ENCODE measurements around the gene PRKRA.
"Not testable (repeated sequence)": the region's sequence is repeated elsewhere in the genome, so short reads cannot be mapped to it uniquely, and the experiment has no call there.

PRKRA gene

GRCh38 chr2:178417916-178418315 lies 33.1 kb downstream of the PRKRA start:
- no peaks in the 10 kb centered on the region for H3K9me3 ChIP-seq (ENCODE audit: control insufficient read depth, low read length)
- H3K27ac ChIP-seq (ENCODE audit: insufficient read depth, low read depth, low read length, poor library complexity, severe bottlenecking), result no peak overlapping the region
- H3K4me3 ChIP-seq (ENCODE audit: insufficient read depth, low read depth, low read length), result no peak overlapping the region
- H3K4me1 ChIP-seq (ENCODE audit: control insufficient read depth, insufficient read depth, low read length), result no peaks in the 10 kb centered on the region
- no peaks in the 10 kb centered on the region for H3K36me3 ChIP-seq (ENCODE audit: control insufficient read depth, insufficient read depth, low read length)
- 91 to 93% methylated on average over 3 of the region's 3 CpGs for WGBS, 2 experiments
- H3K27me3 ChIP-seq (ENCODE audit: control insufficient read depth, insufficient read depth, low read length, poor library complexity, severe bottlenecking), result no peaks in the 10 kb centered on the region

GRCh38 chr2:178415979-178416378 lies 35.0 kb downstream of the PRKRA start:
- no peak overlapping the region for H3K4me3 ChIP-seq (ENCODE audit: insufficient read depth, low read depth, low read length)

GRCh38 chr2:178414266-178415247 lies 36.4 kb downstream of the PRKRA start:
- H3K27ac ChIP-seq (ENCODE audit: insufficient read depth, low read depth, low read length, poor library complexity, severe bottlenecking), result peak overlapping the region; percentile 94
- no peaks in the 10 kb centered on the region for H3K4me1 ChIP-seq (ENCODE audit: control insufficient read depth, insufficient read depth, low read length)
- peak overlapping the region; percentile 67 for H3K4me3 ChIP-seq (ENCODE audit: insufficient read depth, low read depth, low read length)
- no peaks in the 10 kb centered on the region for H3K9me3 ChIP-seq (ENCODE audit: control insufficient read depth, low read length)
- H3K36me3 ChIP-seq (ENCODE audit: control insufficient read depth, insufficient read depth, low read length), result no peaks in the 10 kb centered on the region
- H3K27me3 ChIP-seq (ENCODE audit: control insufficient read depth, insufficient read depth, low read length, poor library complexity, severe bottlenecking), result no peaks in the 10 kb centered on the region
- 23 to 25% methylated on average over 20 to 21 of the region's 21 CpGs for WGBS, 2 experiments

More at GRCh38 chr2:178415979-178416378, 35.0 kb downstream of the PRKRA start:
- Histone ChIP-seq H3K27ac (ENCODE audit: insufficient read depth, low read depth, low read length, poor library complexity, severe bottlenecking) (no peak overlapping the region), H3K4me1 (ENCODE audit: control insufficient read depth, insufficient read depth, low read length) (no peaks in the 10 kb centered on the region), H3K27me3 (ENCODE audit: control insufficient read depth, insufficient read depth, low read length, poor library complexity, severe bottlenecking) (no peaks in the 10 kb centered on the region), H3K9me3 (ENCODE audit: control insufficient read depth, low read length) (no peaks in the 10 kb centered on the region), H3K36me3 (ENCODE audit: control insufficient read depth, insufficient read depth, low read length) (no peaks in the 10 kb centered on the region)

- no peaks in the 10 kb centered on the region for H3K36me3 ChIP-seq (ENCODE audit: control insufficient read depth, insufficient read depth, low read length)
- peak overlapping the region; percentile 94 for H3K27ac ChIP-seq (ENCODE audit: insufficient read depth, low read depth, low read length, poor library complexity, severe bottlenecking)
- peak overlapping the region; percentile 67 for H3K4me3 ChIP-seq (ENCODE audit: insufficient read depth, low read depth, low read length)
- 0 to 1% methylated on average over 45 of the region's 45 CpGs for WGBS, 2 experiments
- H3K27me3 ChIP-seq (ENCODE audit: control insufficient read depth, insufficient read depth, low read length, poor library complexity, severe bottlenecking), result no peaks in the 10 kb centered on the region
- no peaks in the 10 kb centered on the region for H3K9me3 ChIP-seq (ENCODE audit: control insufficient read depth, low read length)
- no peaks in the 10 kb centered on the region for H3K4me1 ChIP-seq (ENCODE audit: control insufficient read depth, insufficient read depth, low read length)
Observed at GRCh38 chr2:178413472-178414265, 37.3 kb downstream of the PRKRA start.

GRCh38 chr2:178412453-178412852 lies 38.5 kb downstream of the PRKRA start:
- not testable (repeated sequence) for H3K9me3 ChIP-seq (ENCODE audit: control insufficient read depth, low read length); H3K36me3 ChIP-seq (ENCODE audit: control insufficient read depth, insufficient read depth, low read length); H3K4me3 ChIP-seq (ENCODE audit: insufficient read depth, low read depth, low read length); H3K27me3 ChIP-seq (ENCODE audit: control insufficient read depth, insufficient read depth, low read length, poor library complexity, severe bottlenecking); H3K27ac ChIP-seq (ENCODE audit: insufficient read depth, low read depth, low read length, poor library complexity, severe bottlenecking); H3K4me1 ChIP-seq (ENCODE audit: control insufficient read depth, insufficient read depth, low read length)
- WGBS, 2 experiments, result 84 to 93% methylated on average over 8 of the region's 8 CpGs

GRCh38 chr2:178412047-178412446 lies 38.9 kb downstream of the PRKRA start:
- H3K36me3 ChIP-seq (ENCODE audit: control insufficient read depth, insufficient read depth, low read length), result no peaks in the 10 kb centered on the region
- H3K27me3 ChIP-seq (ENCODE audit: control insufficient read depth, insufficient read depth, low read length, poor library complexity, severe bottlenecking), result no peaks in the 10 kb centered on the region
- no peaks in the 10 kb centered on the region for H3K4me1 ChIP-seq (ENCODE audit: control insufficient read depth, insufficient read depth, low read length)
- H3K9me3 ChIP-seq (ENCODE audit: control insufficient read depth, low read length), result no peaks in the 10 kb centered on the region
- no peak overlapping the region for H3K27ac ChIP-seq (ENCODE audit: insufficient read depth, low read depth, low read length, poor library complexity, severe bottlenecking)
- 66 to 80% methylated on average over 3 of the region's 3 CpGs for WGBS, 2 experiments
- no peak overlapping the region for H3K4me3 ChIP-seq (ENCODE audit: insufficient read depth, low read depth, low read length)

GRCh38 chr2:178409261-178409660 lies 41.7 kb downstream of the PRKRA start:
- no peak overlapping the region for H3K27ac ChIP-seq (ENCODE audit: insufficient read depth, low read depth, low read length, poor library complexity, severe bottlenecking)
- no peaks in the 10 kb centered on the region for H3K4me1 ChIP-seq (ENCODE audit: control insufficient read depth, insufficient read depth, low read length)
- no peaks in the 10 kb centered on the region for H3K36me3 ChIP-seq (ENCODE audit: control insufficient read depth, insufficient read depth, low read length)
- no peaks in the 10 kb centered on the region for H3K9me3 ChIP-seq (ENCODE audit: control insufficient read depth, low read length)
- 88 to 92% methylated on average over 2 to 5 of the region's 5 CpGs for WGBS, 2 experiments
- no peaks in the 10 kb centered on the region for H3K27me3 ChIP-seq (ENCODE audit: control insufficient read depth, insufficient read depth, low read length, poor library complexity, severe bottlenecking)
- no peak overlapping the region for H3K4me3 ChIP-seq (ENCODE audit: insufficient read depth, low read depth, low read length)

GRCh38 chr2:178404368-178404767 lies 46.6 kb downstream of the PRKRA start:
- Histone ChIP-seq H3K27ac (ENCODE audit: insufficient read depth, low read depth, low read length, poor library complexity, severe bottlenecking) (no peak overlapping the region), H3K36me3 (ENCODE audit: control insufficient read depth, insufficient read depth, low read length) (no peaks in the 10 kb centered on the region)
- 86 to 90% methylated on average over 4 of the region's 4 CpGs for WGBS, 2 experiments

GRCh38 chr2:178403671-178404306 lies 47.2 kb downstream of the PRKRA start:
- no peaks in the 10 kb centered on the region for H3K9me3 ChIP-seq (ENCODE audit: control insufficient read depth, low read length)
- H3K36me3 ChIP-seq (ENCODE audit: control insufficient read depth, insufficient read depth, low read length), result no peaks in the 10 kb centered on the region
- 68 to 79% methylated on average over 1 to 2 of the region's 3 CpGs for WGBS, 2 experiments
- H3K4me1 ChIP-seq (ENCODE audit: control insufficient read depth, insufficient read depth, low read length), result no peaks in the 10 kb centered on the region
- H3K27ac ChIP-seq (ENCODE audit: insufficient read depth, low read depth, low read length, poor library complexity, severe bottlenecking), result no peak overlapping the region
- H3K27me3 ChIP-seq (ENCODE audit: control insufficient read depth, insufficient read depth, low read length, poor library complexity, severe bottlenecking), result no peaks in the 10 kb centered on the region
- H3K4me3 ChIP-seq (ENCODE audit: insufficient read depth, low read depth, low read length), result no peak overlapping the region

More at GRCh38 chr2:178404368-178404767, 46.6 kb downstream of the PRKRA start:
- Histone ChIP-seq H3K4me1 (ENCODE audit: control insufficient read depth, insufficient read depth, low read length) (no peaks in the 10 kb centered on the region), H3K9me3 (ENCODE audit: control insufficient read depth, low read length) (no peaks in the 10 kb centered on the region), H3K27me3 (ENCODE audit: control insufficient read depth, insufficient read depth, low read length, poor library complexity, severe bottlenecking) (no peaks in the 10 kb centered on the region), H3K4me3 (ENCODE audit: insufficient read depth, low read depth, low read length) (no peak overlapping the region)

GRCh38 chr2:178401994-178402437 lies 49.0 kb downstream of the PRKRA start:
- 88 to 89% methylated on average over 6 of the region's 6 CpGs for WGBS, 2 experiments
- H3K4me3 ChIP-seq (ENCODE audit: insufficient read depth, low read depth, low read length), result no peak overlapping the region
- H3K36me3 ChIP-seq (ENCODE audit: control insufficient read depth, insufficient read depth, low read length), result no peaks in the 10 kb centered on the region
- no peaks in the 10 kb centered on the region for H3K4me1 ChIP-seq (ENCODE audit: control insufficient read depth, insufficient read depth, low read length)
- H3K9me3 ChIP-seq (ENCODE audit: control insufficient read depth, low read length), result no peaks in the 10 kb centered on the region
- H3K27ac ChIP-seq (ENCODE audit: insufficient read depth, low read depth, low read length, poor library complexity, severe bottlenecking), result no peak overlapping the region
- H3K27me3 ChIP-seq (ENCODE audit: control insufficient read depth, insufficient read depth, low read length, poor library complexity, severe bottlenecking), result no peaks in the 10 kb centered on the region
